Stimulated activated CD4-positive, alpha-beta T cell treated with anti-CD3 and anti-CD28 coated beads, TNF-alpha, amount 100 ng/mL, for 24 hours (primary cell): Measurements from ENCODE around the gene DMXL2.
"Not testable (repeated sequence)": the region's sequence is repeated elsewhere in the genome, so short reads cannot be mapped to it uniquely, and the experiment has no call there.

Experiments
- DNase-seq, 3 experiments: peaks; one replicate each; pipeline ENCODE4 v3.0.0-alpha.2; 2020; ENCODE audit warnings: low read depth in 3 of 3

The DMXL2 gene

GRCh38 chr15:51622604-51623370 is at the start of gene DMXL2:
DMXL2 (minus strand) TSS chr15:51622771; CDS start chr15:51622545, 226 bp downstream.
- DNase-seq, result peak; percentile 39 to 75 (median 65)

GRCh38 chr15:51672155-51672687 is 49.6 kb upstream of the DMXL2 start:
- DNase-seq, result no peak

- no peak for DNase-seq
These were observed 46.8 kb upstream of the DMXL2 start for GRCh38 chr15:51669381-51669780.

- DNase-seq, result no peak
These were observed 45.9 kb upstream of the DMXL2 start for GRCh38 chr15:51668446-51668845.

GRCh38 chr15:51667478-51667877 is 44.9 kb upstream of the DMXL2 start:
- DNase-seq, result no peak

- no peak for DNase-seq
These were observed 38.5 kb upstream of the DMXL2 start for GRCh38 chr15:51661072-51661471.

GRCh38 chr15:51658664-51659063 is 36.1 kb upstream of the DMXL2 start:
- no peak for DNase-seq

GRCh38 chr15:51655401-51656057 is 33.0 kb upstream of the DMXL2 start:
- DNase-seq, result not testable (repeated sequence)

- DNase-seq, result no peak
These were observed 29.6 kb upstream of the DMXL2 start for GRCh38 chr15:51652084-51652668.

- peak in 2 of 3 experiments; percentile 22 to 29 for DNase-seq
These were observed 27.3 kb upstream of the DMXL2 start for GRCh38 chr15:51649659-51650521.

- not testable (repeated sequence) for DNase-seq
These were observed 26.1 kb upstream of the DMXL2 start for GRCh38 chr15:51648643-51649042.

GRCh38 chr15:51648101-51648500 is 25.5 kb upstream of the DMXL2 start:
- DNase-seq, result not testable (repeated sequence)

GRCh38 chr15:51647128-51647562 is 24.6 kb upstream of the DMXL2 start:
- DNase-seq, result no peak

GRCh38 chr15:51642696-51643095 is 20.1 kb upstream of the DMXL2 start:
- DNase-seq, result no peak

GRCh38 chr15:51641490-51642130 is 19.0 kb upstream of the DMXL2 start:
- DNase-seq, result no peak

GRCh38 chr15:51634591-51635198 is 12.1 kb upstream of the DMXL2 start:
- no peak for DNase-seq

GRCh38 chr15:51629612-51630011 is 7.0 kb upstream of the DMXL2 start:
- no peak for DNase-seq

GRCh38 chr15:51625236-51625635 is 2.7 kb upstream of the DMXL2 start:
- no peak for DNase-seq

GRCh38 chr15:51624022-51624421 is 1.5 kb upstream of the DMXL2 start:
- DNase-seq, result no peak

- DNase-seq, result no peak
These were observed 891 bp upstream of the DMXL2 start for GRCh38 chr15:51623386-51623938.
